Measurements from ENCODE around the gene TRIP13.

GRCh38 chr5:923281-923873 is 30.7 kb downstream of the TRIP13 start:
- TF ChIP-seq, protein P1, sequence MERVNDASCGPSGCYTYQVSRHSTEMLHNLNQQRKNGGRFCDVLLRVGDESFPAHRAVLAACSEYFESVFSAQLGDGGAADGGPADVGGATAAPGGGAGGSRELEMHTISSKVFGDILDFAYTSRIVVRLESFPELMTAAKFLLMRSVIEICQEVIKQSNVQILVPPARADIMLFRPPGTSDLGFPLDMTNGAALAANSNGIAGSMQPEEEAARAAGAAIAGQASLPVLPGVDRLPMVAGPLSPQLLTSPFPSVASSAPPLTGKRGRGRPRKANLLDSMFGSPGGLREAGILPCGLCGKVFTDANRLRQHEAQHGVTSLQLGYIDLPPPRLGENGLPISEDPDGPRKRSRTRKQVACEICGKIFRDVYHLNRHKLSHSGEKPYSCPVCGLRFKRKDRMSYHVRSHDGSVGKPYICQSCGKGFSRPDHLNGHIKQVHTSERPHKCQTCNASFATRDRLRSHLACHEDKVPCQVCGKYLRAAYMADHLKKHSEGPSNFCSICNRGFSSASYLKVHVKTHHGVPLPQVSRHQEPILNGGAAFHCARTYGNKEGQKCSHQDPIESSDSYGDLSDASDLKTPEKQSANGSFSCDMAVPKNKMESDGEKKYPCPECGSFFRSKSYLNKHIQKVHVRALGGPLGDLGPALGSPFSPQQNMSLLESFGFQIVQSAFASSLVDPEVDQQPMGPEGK (CRISPR knock-in tag; IDR thresholded peaks at IDR 0.05; ENCODE audit: borderline replicate concordance), result no peak
- TF ChIP-seq ZNF565 (CRISPR knock-in tag; conservative IDR thresholded peaks at IDR 0.05; ENCODE audit: low read depth) (no peak), ZFP30 (CRISPR knock-in tag; IDR thresholded peaks at IDR 0.05) (no peak)
